Measurements from ENCODE around the gene RAET1L. TPM values are rescaled to one million over a fixed set of nuclear protein-coding genes. Genes with fewer than 3 reads are reported as not detected.
A peak's percentile ranks its signal among the peaks of the same experiment; 100 is the strongest.

RAET1L gene
- total RNA-seq, result not detected in 2 replicates
- not detected in 2 replicates for polyA plus RNA-seq
- polyA plus RNA-seq (2011; cell fraction: cytosol; rRNA removed), result not detected in 2 replicates
- polyA plus RNA-seq (2011; cell fraction: nucleus; rRNA removed), result not detected in 2 replicates
- not detected in 2 replicates for polyA plus RNA-seq (2012)
- polyA minus RNA-seq, result not detected in 2 replicates
- not detected for polyA minus RNA-seq (2011; cell fraction: cytosol; rRNA and poly(A)+ RNA removed)
- polyA minus RNA-seq (2011; cell fraction: nucleus; rRNA and poly(A)+ RNA removed), result not detected in 2 replicates
- not detected for Bru-seq, nascent RNA
- BruChase-seq, experiment 1, labeled RNA remaining after a 6-hour chase, result percentile 10 among the genes with signal in this experiment
- percentile 14 among the genes with signal in this experiment for BruChase-seq, experiment 2, labeled RNA remaining after a 2-hour chase
- long read RNA-seq, result 0 reads

GRCh38 chr6:150025201-150025917 is at the start of gene RAET1L:
Gene RAET1L (minus strand): TSS chr6:150025532. CDS start chr6:150025471, 61 bp downstream.
- intact Hi-C loops (cut with micrococcal nuclease), result loop anchor here (2.0 kb wide), 1 partner anchor 43 kb away; the partner anchor contains the start of gene ULBP3
- Histone ChIP-seq H2AFZ (ENCODE audit: low read depth, low read length) (peak within 1 kb of the TSS; percentile 76), H3K9me3 (replicated peaks; ENCODE audit: control insufficient read depth, insufficient read depth, low read length) (no peaks in the 10 kb centered on the region), H3K4me2 (ENCODE audit: insufficient read depth, low read length) (peak within 1 kb of the TSS; percentile 90), H3K9me1 (replicated peaks; ENCODE audit: control insufficient read depth, extremely low read depth, insufficient read depth, low read length) (no peaks in the 10 kb centered on the region), H3K4me3 (replicated peaks in 1 of 3; ENCODE audit: insufficient read depth in 1 of 3, low read depth in 1 of 3, low read length in 3 of 3) (peak within 1 kb of the TSS in 2 of 3 experiments; percentile 8 to 27), H4K20me1 (replicated peaks; ENCODE audit: control insufficient read depth, extremely low read depth, insufficient read depth, low read length) (no peaks in the 10 kb centered on the region), H3K27me3 (ENCODE audit: control insufficient read depth in 2 of 2, insufficient read depth in 2 of 2, low read length in 2 of 2) (peaks cover 28 to 34% of the 10 kb centered on the region in 2 experiments), H3K79me2 (ENCODE audit: control insufficient read depth, insufficient read depth, low read length) (no peaks in the 10 kb centered on the region), H3K36me3 (ENCODE audit: control insufficient read depth in 2 of 2, extremely low read depth in 1 of 2, insufficient read depth in 2 of 2, low read length in 2 of 2) (no peaks in the 10 kb centered on the region), H3K9ac (replicated peaks; ENCODE audit: extremely low read depth, insufficient read depth, low read length) (no peak within 1 kb of the TSS), H3K4me1 (ENCODE audit: control insufficient read depth, extremely low read depth, insufficient read depth, low read length) (peaks cover 9% of the 10 kb centered on the region), H3K27ac (ENCODE audit: insufficient read depth, low read depth, low read length) (no peak within 1 kb of the TSS)
- dilution Hi-C loops (cut with MboI; ENCODE audit: extremely low pct_ligation_motif_present, low sequenced_read_pairs), result no loop called here
- ChIA-PET CTCF (interaction anchor here (1.1 kb wide), 1 partner anchor 46 kb away, joined by 3 read pairs; no protein-coding TSS in a partner anchor), POLR2A (no interaction called here)
- peak; percentile 83 for FAIRE-seq
- DNase-seq (ENCODE audit: low read depth, low spot score), result peak; percentile 35
- no TSS peak for BruUV-seq (replicated peaks)
- TF ChIP-seq POLR2A (IDR thresholded peaks at IDR 0.05; ENCODE audit: low read depth, low read length), result no peak
- peak; percentile 53 for TF ChIP-seq EZH2 (IDR thresholded peaks at IDR 0.05; ENCODE audit: borderline replicate concordance, low read depth, low read length, severe bottlenecking)
- peak; percentile 39 for TF ChIP-seq JUN (IDR thresholded peaks at IDR 0.05; ENCODE audit: borderline replicate concordance, insufficient read depth, insufficient read length, low read depth)
- TF ChIP-seq FOS (IDR thresholded peaks at IDR 0.05; ENCODE audit: borderline replicate concordance, insufficient read depth, low read length), result peak; percentile 63
- TF ChIP-seq MYC (IDR thresholded peaks at IDR 0.05; ENCODE audit: low read depth, low read length), result no peak

GRCh38 chr6:150075034-150075421 is 49.7 kb upstream of the RAET1L start:
- no TSS peak for BruUV-seq (replicated peaks)

More at GRCh38 chr6:150075034-150075421, 49.7 kb upstream of the RAET1L start:
- H3K9ac ChIP-seq (replicated peaks; ENCODE audit: extremely low read depth, insufficient read depth, low read length), result no peak overlapping the region
- no peaks in the 10 kb centered on the region for H3K36me3 ChIP-seq (ENCODE audit: control insufficient read depth in 2 of 2, extremely low read depth in 1 of 2, insufficient read depth in 2 of 2, low read length in 2 of 2)
- no peak for FAIRE-seq
- ChIA-PET CTCF (interaction anchor here (0.6 to 8.4 kb wide), 3 partner anchors 260 to 740 kb away, joined by 3 to 42 read pairs (median 4); no protein-coding TSS in a partner anchor), POLR2A (no interaction called here)
- H2AFZ ChIP-seq (ENCODE audit: low read depth, low read length), result no peak overlapping the region
- no peak overlapping the region for H3K4me3 ChIP-seq (replicated peaks in 1 of 3; ENCODE audit: insufficient read depth in 1 of 3, low read depth in 1 of 3, low read length in 3 of 3)
- no peaks in the 10 kb centered on the region for H3K9me1 ChIP-seq (replicated peaks; ENCODE audit: control insufficient read depth, extremely low read depth, insufficient read depth, low read length)
- H3K27ac ChIP-seq (ENCODE audit: insufficient read depth, low read depth, low read length), result no peak overlapping the region
- TF ChIP-seq MYC (IDR thresholded peaks at IDR 0.05; ENCODE audit: low read depth, low read length) (no peak), POLR2AphosphoS5 (IDR thresholded peaks at IDR 0.05; ENCODE audit: insufficient read depth, low read depth, low read length) (no peak), FOS (IDR thresholded peaks at IDR 0.05; ENCODE audit: borderline replicate concordance, insufficient read depth, low read length) (no peak), GATA2 (IDR thresholded peaks at IDR 0.05; ENCODE audit: insufficient read depth, insufficient read length, low read depth, low read length) (no peak), MAX (IDR thresholded peaks at IDR 0.05; ENCODE audit: insufficient read depth, insufficient read length) (no peak), POLR2A (IDR thresholded peaks at IDR 0.05; ENCODE audit: low read depth, low read length) (no peak)
- no peaks in the 10 kb centered on the region for H4K20me1 ChIP-seq (replicated peaks; ENCODE audit: control insufficient read depth, extremely low read depth, insufficient read depth, low read length)
- intact Hi-C loops (cut with micrococcal nuclease), result no loop called here
- dilution Hi-C loops (cut with MboI; ENCODE audit: extremely low pct_ligation_motif_present, low sequenced_read_pairs), result no loop called here
- H3K4me2 ChIP-seq (ENCODE audit: insufficient read depth, low read length), result no peak overlapping the region
- peaks cover 9 to 16% of the 10 kb centered on the region in 2 experiments for H3K27me3 ChIP-seq (ENCODE audit: control insufficient read depth in 2 of 2, insufficient read depth in 2 of 2, low read length in 2 of 2)
- H3K9me3 ChIP-seq (replicated peaks; ENCODE audit: control insufficient read depth, insufficient read depth, low read length), result no peaks in the 10 kb centered on the region
- no peaks in the 10 kb centered on the region for H3K79me2 ChIP-seq (ENCODE audit: control insufficient read depth, insufficient read depth, low read length)
- H3K4me1 ChIP-seq (ENCODE audit: control insufficient read depth, extremely low read depth, insufficient read depth, low read length), result no peaks in the 10 kb centered on the region
- DNase-seq (ENCODE audit: low read depth, low spot score), result peak; percentile 9
